ENCODE measurements around the gene HEYL.

DNA sequence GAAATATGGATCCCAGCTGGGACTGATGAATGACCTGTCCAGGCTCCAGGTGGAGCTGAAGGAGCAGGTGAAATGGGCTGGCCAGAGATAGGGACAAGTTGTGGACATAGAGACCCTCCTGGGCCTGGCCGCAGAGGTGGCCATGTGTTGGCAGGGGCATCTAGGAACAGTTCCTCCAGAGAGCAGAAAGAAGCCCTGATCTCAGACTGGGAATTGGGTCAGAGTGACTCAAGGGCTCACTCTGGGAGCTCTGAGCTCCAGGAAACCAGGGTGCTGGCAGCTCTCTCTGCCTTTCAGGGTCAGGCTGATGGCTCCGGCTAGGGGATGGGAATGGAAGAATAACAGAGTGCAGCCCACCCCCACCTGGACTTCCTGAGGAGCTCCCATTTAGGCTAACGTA, 29.5 kb upstream of the HEYL start:
- TF ChIP-seq, protein P1, sequence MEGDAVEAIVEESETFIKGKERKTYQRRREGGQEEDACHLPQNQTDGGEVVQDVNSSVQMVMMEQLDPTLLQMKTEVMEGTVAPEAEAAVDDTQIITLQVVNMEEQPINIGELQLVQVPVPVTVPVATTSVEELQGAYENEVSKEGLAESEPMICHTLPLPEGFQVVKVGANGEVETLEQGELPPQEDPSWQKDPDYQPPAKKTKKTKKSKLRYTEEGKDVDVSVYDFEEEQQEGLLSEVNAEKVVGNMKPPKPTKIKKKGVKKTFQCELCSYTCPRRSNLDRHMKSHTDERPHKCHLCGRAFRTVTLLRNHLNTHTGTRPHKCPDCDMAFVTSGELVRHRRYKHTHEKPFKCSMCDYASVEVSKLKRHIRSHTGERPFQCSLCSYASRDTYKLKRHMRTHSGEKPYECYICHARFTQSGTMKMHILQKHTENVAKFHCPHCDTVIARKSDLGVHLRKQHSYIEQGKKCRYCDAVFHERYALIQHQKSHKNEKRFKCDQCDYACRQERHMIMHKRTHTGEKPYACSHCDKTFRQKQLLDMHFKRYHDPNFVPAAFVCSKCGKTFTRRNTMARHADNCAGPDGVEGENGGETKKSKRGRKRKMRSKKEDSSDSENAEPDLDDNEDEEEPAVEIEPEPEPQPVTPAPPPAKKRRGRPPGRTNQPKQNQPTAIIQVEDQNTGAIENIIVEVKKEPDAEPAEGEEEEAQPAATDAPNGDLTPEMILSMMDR (IDR thresholded peaks at IDR 0.05): no peak
- TF ChIP-seq NFIC (IDR thresholded peaks at IDR 0.05; ENCODE audit: borderline replicate concordance) (no peak), POLR2AphosphoS5 (IDR thresholded peaks at IDR 0.05; ENCODE audit: low read depth, low read length) (no peak), EZH2phosphoT487 (IDR thresholded peaks at IDR 0.05; ENCODE audit: borderline replicate concordance, low read depth) (no peak), EP300 (IDR thresholded peaks at IDR 0.05; ENCODE audit: borderline replicate concordance in 1 of 2, low read depth in 1 of 2, low read length in 1 of 2) (no peak), GABPA (IDR thresholded peaks at IDR 0.05; ENCODE audit: low read depth) (no peak)

Measured in SK-N-SH (cell line).